Measurements from ENCODE around the gene CEACAM16.

The CEACAM16 gene

DNA sequence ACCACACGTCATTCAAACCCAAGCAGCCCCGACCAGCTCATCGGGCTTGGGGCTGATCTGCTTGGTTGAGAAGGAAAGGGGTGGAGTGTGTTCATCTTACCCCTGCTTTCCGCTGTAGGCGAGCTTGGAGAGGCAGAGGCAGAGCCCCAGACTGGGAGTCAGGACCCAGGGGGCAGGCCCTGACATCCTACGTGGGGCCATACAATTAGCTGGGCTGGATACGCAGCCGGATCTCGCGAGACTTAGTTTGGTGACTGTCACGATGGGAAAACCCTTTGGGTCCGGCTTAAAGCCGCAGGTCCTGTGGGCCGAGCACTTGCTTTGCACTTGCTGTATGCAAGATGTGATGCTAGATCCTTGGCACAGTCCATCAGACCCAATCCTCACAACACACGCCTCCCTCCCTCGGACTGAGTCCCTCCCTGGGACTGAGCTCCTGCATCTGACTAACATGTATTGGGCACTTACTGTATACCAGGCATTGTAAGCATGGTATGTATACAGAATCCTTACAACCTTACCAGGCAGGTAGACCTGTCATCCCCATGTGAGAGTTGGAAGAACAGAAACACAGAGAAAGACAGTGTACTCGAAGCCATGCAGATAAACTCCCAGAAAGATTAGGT lies 3.7 kb downstream of the CEACAM16 start:
- Histone ChIP-seq H3K4me2 (ENCODE audit: low read length) (no peak overlapping the region), H3K36me3 (ENCODE audit: control insufficient read depth, low read length) (no peaks in the 10 kb centered on the region), H3K9me2 (replicated peaks; ENCODE audit: control insufficient read depth, low read length) (no peaks in the 10 kb centered on the region), H3K4me3 (ENCODE audit: low read length) (no peak overlapping the region), H3K27ac (ENCODE audit: low read depth, low read length) (no peak overlapping the region), H3F3A (ENCODE audit: control insufficient read depth, insufficient read depth) (no peaks in the 10 kb centered on the region), H4K20me1 (ENCODE audit: control insufficient read depth, insufficient read depth, low read depth, low read length) (no peaks in the 10 kb centered on the region), H3K4me1 (ENCODE audit: control insufficient read depth, low read length) (no peaks in the 10 kb centered on the region), H3K9me3 (ENCODE audit: control insufficient read depth, insufficient read depth, low read length) (no peaks in the 10 kb centered on the region), H3K27me3 (ENCODE audit: control insufficient read depth, low read length) (peaks cover under 1% of the 10 kb centered on the region; the same call in 1 of the 2 replicates), H3K79me2 (ENCODE audit: control insufficient read depth, low read length) (no peaks in the 10 kb centered on the region)
- TF ChIP-seq EZH2phosphoT487 (IDR thresholded peaks at IDR 0.05; ENCODE audit: borderline replicate concordance, low read length) (no peak), CTCF (IDR thresholded peaks at IDR 0.05; ENCODE audit: low read depth, low read length, poor library complexity, severe bottlenecking) (no peak)

- no peaks in the 10 kb centered on the region for H3K36me3 ChIP-seq (ENCODE audit: control insufficient read depth, low read length)
- H3K4me3 ChIP-seq (ENCODE audit: low read length): no peak overlapping the region
- H3F3A ChIP-seq (ENCODE audit: control insufficient read depth, insufficient read depth): no peaks in the 10 kb centered on the region
- no peaks in the 10 kb centered on the region for H3K27me3 ChIP-seq (ENCODE audit: control insufficient read depth, low read length)
- H3K9me2 ChIP-seq (replicated peaks; ENCODE audit: control insufficient read depth, low read length): no peaks in the 10 kb centered on the region
- H3K27ac ChIP-seq (ENCODE audit: low read depth, low read length): no peak overlapping the region
- no peaks in the 10 kb centered on the region for H3K4me1 ChIP-seq (ENCODE audit: control insufficient read depth, low read length)
- no peaks in the 10 kb centered on the region for H4K20me1 ChIP-seq (ENCODE audit: control insufficient read depth, insufficient read depth, low read depth, low read length)
- H3K9me3 ChIP-seq (ENCODE audit: control insufficient read depth, insufficient read depth, low read length): no peaks in the 10 kb centered on the region
- no peak overlapping the region for H3K4me2 ChIP-seq (ENCODE audit: low read length)
- no peaks in the 10 kb centered on the region for H3K79me2 ChIP-seq (ENCODE audit: control insufficient read depth, low read length)
- TF ChIP-seq EZH2phosphoT487 (IDR thresholded peaks at IDR 0.05; ENCODE audit: borderline replicate concordance, low read length) (no peak), CTCF (IDR thresholded peaks at IDR 0.05; ENCODE audit: low read depth, low read length, poor library complexity, severe bottlenecking) (no peak)
These were observed 4.6 kb downstream of the CEACAM16 start for GRCh38 chr19:44703336-44704078.

DNA sequence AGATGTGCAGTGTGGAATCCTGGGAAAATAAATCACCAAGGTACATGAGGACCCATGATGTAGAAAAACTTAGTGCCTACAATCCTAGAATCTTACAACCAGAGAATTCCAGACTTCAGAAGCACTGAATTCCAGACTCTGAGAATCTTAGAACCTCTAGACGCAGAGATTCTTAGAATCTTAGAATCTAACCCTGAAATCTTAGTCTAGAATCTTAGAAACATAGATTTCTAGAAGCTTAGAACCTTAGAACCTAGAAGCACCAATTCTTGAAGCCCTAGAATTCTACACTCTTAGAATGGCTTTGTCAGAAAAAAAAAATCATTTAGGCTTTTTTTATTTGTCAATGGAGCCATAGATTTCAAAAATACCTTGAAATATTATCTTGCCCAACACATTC lies 6.0 kb downstream of the CEACAM16 start:
- no peaks in the 10 kb centered on the region for H4K20me1 ChIP-seq (ENCODE audit: control insufficient read depth, insufficient read depth, low read depth, low read length)
- TF ChIP-seq EZH2phosphoT487 (IDR thresholded peaks at IDR 0.05; ENCODE audit: borderline replicate concordance, low read length) (no peak), CTCF (IDR thresholded peaks at IDR 0.05; ENCODE audit: low read depth, low read length, poor library complexity, severe bottlenecking) (no peak)

More for the DNA sequence above, 6.0 kb downstream of the CEACAM16 start:
- H3K9me3 ChIP-seq (ENCODE audit: control insufficient read depth, insufficient read depth, low read length): no peaks in the 10 kb centered on the region
- H3K27me3 ChIP-seq (ENCODE audit: control insufficient read depth, low read length): no peaks in the 10 kb centered on the region
- H3F3A ChIP-seq (ENCODE audit: control insufficient read depth, insufficient read depth): no peaks in the 10 kb centered on the region
- H3K79me2 ChIP-seq (ENCODE audit: control insufficient read depth, low read length): no peaks in the 10 kb centered on the region
- no peaks in the 10 kb centered on the region for H3K4me1 ChIP-seq (ENCODE audit: control insufficient read depth, low read length)
- no peak overlapping the region for H3K4me3 ChIP-seq (ENCODE audit: low read length)
- no peak overlapping the region for H3K27ac ChIP-seq (ENCODE audit: low read depth, low read length)
- H3K9me2 ChIP-seq (replicated peaks; ENCODE audit: control insufficient read depth, low read length): no peaks in the 10 kb centered on the region
- H3K4me2 ChIP-seq (ENCODE audit: low read length): no peak overlapping the region
- H3K36me3 ChIP-seq (ENCODE audit: control insufficient read depth, low read length): no peaks in the 10 kb centered on the region
